NCI-H1694 treated with DMSO at 0.1 percent for 48 hours (cell line): ENCODE measurements around the gene CNTN4.

ENCODE experiments used
- DNase-seq: peaks from one replicate; lab custom pipeline; 2025; lab: John Stamatoyannopoulos, UW

The CNTN4 gene

DNA sequence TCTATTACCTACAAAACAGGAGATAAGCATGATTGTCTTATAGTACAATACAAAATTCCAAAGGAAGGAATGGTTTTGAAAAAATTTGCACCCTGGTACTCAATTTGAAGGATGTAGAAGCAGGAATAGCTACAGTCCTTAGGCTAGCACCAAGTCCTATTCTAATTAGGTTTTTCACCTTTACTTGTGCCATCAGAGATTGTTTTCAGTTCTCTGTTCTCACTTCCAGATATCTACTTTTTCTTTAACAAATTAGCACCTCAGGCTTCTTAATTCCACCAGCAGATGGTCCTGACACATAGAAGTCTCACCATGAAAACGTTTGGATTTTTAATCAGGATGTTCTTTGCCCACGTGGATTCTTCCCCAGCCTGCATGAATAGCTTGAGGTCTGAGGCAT lies 967.7 kb downstream of the CNTN4 start:
- DNase-seq = no peak

DNA sequence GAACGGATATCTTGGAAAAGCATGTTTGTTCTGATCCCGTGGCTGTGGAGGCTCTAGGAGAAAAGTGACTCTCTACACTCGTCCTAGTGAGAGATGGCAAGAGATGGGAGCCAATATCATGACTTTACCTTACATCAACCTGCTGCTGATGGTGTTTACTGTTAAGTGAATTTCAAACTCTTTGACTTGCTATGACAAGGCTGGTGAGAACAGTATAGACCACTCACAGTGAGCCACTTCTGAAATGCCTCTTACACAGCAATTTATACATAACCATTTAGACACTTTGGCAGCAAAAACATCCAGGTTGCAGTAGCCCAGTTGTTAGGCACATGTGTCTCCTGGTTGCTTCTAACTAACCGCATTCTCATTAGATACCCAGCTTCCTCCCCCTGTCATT lies 968.2 kb downstream of the CNTN4 start:
- DNase-seq = no peak

DNA sequence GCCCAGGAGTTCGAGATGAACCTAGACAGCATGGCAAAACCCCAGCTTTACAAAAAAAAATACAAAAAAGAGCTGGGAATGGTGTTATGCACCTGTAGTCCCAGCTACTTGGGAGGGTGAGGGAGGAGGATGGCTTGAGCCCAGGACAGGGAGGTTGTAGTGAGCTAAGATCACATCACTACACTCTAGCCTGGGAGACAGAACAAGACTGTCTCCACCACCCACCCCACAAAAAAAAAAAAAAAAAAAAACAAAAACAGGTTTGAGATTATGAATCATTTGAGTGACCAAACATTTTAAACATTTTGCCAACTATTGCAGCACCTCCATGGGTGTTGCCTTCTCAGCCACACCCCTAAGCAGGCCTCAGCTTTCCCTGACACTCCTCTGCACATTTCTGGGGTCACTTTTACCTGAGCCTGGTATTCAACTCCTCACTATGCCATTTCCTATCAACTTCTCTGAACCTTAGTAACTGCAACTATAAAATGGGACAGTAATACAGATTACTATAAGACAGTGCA lies 969.8 kb downstream of the CNTN4 start:
- DNase-seq = no peak

DNA sequence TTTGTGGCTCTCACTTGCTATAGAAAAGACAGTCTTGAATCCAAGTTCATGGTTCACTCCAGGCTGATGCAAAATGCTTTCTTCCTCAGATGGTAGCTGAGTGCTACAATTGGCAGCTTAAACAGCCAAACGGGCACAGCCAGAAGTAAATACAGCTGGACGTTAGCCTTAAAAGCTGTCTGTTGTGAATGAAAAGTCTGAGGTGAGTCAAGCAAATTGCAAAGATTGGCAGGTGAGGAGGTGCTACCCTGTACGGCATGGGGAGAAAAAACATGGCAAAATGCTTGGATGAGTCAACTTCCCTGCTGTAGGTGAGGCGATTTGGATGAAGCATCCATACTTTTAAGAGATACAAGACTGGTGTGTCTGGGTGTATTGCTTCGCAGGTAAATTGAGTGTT lies 971.1 kb downstream of the CNTN4 start:
- no peak for DNase-seq

DNA sequence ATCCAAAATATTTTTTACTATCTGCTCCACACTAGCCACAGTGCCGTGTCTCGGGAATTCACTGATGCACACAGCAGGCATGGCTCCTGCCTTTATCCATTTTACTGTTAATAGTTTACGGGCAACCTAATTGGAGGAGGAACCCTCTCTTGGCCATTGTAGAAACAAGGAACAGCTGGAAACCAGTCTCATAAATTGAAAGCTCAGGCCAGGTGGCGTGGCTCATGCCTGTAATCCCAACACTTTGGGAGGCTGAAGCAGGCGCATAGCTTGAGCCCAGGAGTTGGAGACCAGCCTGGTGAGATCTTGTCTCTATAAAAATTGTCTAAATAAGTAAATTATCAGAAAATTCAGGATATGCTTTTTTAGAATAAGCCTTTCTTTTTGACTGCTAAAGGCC lies 972.5 kb downstream of the CNTN4 start:
- DNase-seq = no peak

DNA sequence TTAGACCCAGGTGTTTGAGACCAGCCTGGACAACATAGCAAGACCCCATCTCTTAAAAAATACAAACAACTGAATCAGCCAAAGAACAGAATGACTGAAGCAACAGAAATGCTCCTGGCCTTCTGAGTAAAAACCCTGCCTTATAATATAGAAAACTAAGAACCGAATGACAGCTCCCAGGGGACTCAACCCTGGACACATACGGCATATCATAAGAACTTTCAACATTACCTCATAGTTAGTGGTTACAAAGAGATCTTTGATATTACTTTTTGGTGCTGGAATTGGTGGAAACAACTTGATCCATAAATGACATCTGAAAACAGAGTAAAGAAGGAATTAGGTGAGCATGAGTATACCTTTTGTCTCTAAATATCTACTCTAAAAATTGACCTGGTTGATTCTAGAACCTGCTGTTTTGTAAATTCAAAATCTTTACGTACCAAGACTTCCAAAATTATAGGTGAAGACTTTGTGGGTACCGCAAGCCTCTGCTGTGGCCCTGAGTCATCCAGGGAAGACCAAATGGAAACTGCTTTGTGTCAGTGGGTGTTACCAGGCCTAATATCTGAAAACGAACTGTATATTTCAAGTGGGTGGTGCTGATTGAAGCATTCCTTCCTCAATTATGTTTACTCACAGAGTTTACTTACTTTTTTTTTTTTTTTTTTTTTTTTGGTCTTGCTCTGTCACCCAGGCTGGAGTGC lies 976.0 kb downstream of the CNTN4 start:
- no peak for DNase-seq

DNA sequence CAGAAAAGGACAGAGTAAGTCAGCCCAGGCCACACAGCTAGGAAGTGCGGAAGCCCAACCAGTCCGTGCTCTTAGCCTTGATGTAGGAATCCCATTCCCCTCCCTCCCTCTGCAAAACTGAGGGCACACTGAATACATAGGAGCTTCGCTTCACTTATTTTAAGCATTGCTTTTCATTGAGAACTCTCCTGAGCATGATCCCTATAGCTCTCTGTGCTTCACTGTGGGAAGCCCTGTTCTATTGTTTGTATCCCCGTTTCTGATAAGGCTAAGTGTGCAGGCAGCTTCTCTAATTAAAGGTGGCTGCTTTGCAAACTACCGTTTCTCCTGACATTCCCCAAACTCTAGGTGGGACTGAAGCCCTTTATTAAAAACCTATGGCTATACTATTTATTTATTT lies 981.6 kb downstream of the CNTN4 start:
- DNase-seq = no peak

DNA sequence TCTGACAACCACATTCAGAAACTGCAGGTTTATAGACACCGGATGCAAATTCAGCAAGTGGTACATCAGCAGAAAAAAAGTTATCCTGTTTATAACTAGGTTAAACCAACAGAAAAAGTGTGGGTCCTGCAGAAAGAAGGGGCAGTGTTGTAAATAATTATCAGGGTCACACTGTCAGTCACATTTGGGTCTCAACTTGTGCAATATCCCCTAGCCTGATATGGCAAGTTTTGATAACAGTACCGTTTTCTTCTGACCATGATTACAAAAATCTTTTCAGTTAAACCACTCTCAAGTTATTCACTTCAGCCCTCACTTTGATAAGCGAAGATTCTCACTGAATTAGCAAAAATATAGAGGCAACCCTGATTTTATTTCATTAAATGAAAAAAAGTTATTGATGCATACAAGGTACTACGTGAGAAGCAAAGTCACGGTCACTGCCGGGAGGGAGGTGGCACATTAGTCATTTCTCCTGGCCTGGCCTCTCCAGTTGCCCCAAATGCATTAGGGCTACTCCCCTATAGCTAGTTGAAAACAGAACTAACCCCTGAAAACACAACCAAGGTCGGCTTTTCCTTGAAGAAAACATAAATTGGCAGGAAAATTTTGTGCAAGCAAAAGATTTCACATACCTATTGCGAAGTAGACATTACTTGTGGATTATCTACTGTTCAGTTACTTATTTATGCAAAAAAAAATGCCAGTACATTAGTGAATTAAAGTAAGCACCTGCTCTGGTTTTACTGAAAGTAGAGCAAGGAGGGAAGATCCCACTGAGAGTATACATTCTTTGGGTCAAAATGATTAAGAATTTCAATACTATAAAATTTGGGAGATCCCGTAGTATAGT lies 982.9 kb downstream of the CNTN4 start:
- DNase-seq = no peak

DNA sequence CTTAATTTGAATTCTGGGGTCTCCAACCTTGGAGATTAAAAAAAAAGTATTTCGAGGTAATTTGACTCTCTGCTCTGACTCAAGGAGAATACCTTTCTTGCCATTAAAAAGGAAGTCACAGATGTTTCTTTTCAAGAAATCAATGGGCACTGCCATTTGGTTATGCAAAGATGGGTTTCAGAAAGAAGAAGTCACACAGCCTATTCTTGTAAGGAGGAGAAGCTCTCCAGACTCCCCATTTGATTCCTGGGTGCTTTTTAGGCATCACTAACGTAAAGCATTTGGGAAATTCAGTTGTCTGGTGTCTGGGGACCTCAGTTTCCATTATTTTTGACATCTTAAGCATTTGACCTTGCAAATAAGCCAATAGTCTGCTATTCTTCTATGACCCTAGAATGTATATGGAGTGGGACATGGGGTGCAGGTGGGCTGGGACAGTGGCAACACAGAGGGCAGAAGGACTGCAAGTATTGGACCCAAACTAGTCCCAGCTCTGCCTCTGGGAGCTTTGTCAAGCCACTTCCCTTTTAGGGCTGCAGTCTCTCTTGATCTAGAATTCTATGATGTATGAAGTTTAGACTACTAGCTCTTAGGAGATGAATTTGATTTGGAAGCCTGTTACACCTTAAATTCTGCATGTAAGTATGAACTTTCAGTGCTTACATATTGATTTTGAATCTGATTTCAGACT lies 983.7 kb downstream of the CNTN4 start:
- DNase-seq = no peak

DNA sequence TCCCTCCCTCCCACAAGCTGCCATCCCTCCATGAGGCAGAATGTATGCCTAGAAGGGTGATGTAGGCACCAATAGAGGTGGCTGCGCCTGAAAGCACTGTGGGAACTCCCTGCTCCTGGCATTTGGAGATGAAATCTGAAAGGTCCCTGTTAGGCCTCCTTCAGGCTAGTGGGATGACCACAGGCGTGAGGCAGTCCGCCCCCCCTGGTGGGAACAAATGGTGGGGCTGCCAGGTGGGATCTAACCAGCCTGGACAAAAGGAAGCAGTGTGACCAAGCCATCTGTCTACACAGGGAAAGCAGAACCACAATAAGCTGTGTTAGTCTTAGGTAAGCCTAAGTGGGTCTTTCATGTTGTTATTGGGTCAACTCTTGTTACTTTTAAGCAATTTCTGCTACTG lies 986.2 kb downstream of the CNTN4 start:
- no peak for DNase-seq

DNA sequence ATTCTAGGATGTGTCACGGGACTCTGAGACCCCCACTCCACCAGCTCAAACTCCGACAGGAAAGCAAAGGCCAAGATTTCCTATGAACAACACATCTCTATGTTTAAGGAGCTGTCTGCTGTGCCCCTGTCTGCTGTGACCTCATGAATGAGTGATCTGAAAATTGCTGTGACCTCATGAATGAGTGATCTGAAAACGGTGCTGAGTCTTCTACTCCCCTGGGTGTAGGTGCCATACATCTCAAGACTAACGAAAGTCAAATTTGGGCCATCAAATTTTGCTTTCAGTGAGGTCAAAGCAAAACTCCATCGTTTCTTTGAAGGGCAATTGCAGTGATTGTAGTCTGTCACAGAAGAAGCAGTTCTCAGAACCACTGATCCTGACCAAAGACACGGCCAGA lies 987.1 kb downstream of the CNTN4 start:
- no peak for DNase-seq

DNA sequence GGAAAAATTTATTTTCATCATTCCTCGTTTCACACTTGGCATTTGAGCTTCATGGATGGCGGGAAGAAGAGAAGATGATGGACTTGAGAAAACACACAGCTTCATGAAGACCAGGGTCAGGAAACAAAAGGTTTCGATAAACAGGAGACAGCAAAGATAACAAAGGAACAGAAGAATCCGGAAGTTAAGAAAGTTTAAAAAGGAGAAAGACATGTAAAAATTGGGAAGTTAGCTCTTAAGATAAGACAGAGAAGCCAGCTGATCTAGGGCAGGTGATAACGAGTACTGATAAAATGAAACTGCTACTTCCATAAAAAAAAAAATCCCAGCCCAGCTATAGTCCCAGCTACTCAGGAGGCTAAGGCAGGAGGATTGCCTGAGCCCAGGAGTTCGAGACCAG lies 987.6 kb downstream of the CNTN4 start:
- DNase-seq = no peak

DNA sequence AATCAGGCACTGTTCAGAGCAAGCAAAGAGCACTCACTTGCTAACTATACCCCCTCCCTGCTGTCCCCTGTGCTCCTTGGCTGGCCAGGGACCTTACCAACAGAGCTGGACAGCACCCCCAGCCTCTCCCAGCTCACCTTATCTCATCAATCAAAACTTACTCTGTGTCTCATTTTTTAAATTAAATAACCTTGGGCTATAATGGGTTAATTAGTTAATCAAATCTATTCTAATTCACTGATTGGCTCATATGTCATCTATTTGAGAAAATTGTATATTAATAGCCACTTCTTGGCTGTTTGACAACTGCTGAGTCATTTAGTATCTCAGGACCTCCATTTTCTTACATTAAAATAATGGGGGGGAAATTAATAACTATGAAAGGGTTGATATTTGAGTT lies 988.6 kb downstream of the CNTN4 start:
- no peak for DNase-seq

DNA sequence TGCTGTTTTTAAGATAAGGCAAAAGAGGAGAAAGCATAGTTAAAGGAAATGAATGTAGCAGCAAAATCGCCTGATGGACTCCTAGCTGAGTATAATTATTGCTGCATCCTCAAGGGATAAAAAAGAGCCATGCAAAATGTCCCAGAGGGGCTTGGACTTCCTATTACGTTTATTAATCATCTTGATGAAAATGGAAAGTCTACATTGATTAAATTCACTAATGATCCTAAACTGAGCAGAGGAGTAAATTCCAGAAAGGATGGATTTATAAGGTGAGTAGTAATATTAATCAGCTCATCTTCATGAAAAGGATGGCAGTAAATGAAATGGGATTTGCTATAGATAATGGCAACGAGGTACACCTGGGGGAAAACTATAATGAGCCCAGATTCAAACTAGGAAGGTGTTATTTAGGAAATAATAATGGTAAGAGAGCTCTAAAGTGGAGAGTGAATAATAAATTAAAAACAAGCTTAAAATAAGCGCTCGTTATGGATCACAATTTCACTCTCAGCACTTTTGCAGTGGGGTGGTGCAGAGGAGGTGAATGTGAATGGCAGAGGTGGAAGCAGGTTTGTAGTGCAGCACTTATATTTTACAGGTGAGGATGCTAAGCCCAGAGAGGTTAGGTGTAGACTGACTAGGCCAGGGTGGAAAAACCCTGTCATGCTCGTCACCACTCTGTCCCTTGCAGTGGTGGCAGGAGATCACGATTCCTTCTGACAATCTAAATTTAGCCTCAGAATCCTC lies 989.2 kb downstream of the CNTN4 start:
- DNase-seq = no peak

DNA sequence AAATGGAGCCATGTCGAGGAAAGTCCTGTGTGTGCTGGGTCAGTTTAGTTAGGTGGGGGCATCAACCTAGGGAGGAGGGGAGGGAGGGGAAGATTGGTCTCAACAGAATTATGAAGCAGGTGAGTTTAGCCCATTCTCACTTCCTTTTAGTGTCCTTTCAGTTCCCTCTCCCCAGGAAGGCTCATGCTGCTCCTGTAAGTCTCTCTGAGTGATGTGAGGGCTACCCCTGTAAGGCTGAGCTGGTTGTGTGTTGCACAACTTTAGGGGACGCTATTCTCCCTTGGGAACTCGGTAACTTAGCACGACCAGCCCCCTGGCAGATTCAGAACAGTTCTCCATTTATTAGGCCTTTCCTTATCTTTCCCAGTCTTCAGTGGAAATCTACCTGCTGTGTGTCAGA lies 990.4 kb downstream of the CNTN4 start:
- DNase-seq = no peak

DNA sequence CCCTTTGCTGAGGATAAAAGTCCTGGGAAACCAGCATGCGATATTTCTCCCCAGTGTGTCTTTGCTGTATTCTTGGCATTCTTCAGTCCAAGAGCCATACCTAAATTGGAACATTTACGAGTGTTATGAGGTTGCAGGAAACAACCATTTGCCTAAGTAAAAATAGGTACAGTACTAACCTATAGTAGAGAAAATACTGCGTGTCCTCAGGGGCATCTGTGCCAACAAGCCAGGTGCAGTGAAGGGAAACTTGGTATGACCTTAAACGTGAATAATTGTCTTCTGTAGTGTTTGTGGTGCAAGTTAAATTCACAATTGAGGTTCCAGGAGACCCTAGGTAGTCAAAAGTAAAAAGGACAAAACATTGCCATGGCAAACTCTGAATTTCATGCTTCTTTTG lies 999.3 kb downstream of the CNTN4 start:
- DNase-seq = no peak

DNA sequence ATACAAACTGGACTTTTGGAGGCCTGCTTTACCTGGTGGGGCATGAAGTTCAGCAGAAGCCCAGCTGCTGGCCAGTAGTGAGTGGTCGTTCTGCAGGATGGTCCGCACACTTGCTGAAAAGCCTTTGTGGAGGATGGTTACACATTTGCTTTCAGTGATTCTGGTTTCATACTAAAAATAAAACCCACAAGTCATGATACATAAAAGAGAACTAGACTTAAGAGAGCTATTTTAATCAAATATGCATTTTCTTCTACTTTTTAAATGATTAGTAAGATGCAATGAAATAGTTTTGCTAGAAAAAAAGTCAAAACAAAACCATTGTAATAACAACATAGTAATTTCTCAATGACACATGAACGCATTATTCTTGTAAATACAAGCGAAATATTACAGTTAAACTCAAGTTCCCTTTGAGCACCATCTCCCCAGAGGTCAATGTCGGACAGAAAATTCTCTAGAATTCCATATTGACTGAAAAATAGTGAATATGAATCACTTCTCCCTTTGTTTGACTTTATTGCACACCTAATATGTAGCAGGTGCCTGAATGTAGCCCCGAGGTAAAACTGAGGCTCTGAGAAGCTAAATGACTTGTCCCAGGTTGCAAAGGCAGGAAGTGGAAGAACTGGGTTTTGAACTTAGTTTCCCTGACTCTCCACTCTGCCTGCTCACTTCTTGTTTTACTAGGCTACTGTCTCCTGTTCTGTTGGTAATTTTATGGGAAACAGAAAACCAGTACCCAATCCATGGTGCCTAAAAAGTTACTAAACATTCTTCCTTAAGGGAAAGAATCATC lies 1003.2 kb downstream of the CNTN4 start:
- no peak for DNase-seq

DNA sequence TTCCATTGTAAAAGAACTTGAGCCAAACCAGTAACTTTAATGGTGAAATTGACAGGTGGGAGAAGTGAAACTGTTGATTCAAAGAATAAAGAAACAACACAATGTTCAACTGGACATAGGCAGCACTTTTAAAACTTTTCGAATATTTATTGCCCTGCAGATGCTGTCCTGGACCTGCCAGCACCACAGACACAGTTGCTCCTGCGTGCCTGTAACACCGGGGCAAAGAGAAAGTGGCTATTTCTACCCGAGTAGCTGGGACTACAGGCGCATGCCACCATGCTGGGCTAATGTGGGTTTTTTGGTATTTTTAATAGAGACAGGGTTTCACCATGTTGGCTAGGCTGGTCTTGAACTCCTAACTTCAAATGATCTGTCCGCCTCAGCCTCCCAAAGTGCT lies 1004.1 kb downstream of the CNTN4 start:
- no peak for DNase-seq

DNA sequence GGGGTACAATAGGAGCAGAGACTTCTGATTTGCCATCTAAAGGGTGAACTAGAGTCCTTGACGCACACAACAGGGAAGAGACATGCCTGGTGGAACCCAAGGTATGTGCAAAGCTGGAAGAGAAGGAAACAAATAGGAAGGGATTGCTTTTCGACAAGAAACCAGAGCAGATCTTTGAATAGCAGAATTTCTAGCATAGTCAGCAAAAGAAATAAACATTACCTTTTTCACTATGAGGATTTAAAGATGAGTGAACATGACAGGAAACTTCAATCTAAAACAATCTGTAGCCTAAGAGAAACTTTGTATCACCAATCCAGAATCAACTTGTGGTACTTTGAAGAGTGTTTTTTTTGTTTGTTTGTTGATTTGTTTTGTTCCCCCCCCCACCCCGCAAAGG lies 1006.6 kb downstream of the CNTN4 start:
- no peak for DNase-seq

DNA sequence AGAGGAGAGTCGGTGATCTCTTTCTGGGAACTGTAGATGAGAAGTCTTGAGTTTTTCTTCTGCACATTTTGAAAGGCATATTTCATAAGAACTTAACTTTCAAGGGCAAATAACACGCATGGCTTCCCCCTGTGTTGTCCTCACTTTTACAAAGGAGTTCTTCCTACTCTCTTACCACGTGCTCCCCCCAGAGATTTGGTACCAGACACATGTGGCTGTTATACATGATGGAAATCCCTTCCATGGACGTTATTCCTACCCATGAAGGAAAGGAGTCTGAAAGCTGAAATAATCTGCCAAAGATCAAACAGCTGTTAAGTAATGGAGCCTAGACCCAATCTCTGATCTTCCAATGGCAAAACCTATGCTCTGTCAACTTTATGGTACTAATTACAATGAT lies 1007.1 kb downstream of the CNTN4 start:
- DNase-seq = no peak

DNA sequence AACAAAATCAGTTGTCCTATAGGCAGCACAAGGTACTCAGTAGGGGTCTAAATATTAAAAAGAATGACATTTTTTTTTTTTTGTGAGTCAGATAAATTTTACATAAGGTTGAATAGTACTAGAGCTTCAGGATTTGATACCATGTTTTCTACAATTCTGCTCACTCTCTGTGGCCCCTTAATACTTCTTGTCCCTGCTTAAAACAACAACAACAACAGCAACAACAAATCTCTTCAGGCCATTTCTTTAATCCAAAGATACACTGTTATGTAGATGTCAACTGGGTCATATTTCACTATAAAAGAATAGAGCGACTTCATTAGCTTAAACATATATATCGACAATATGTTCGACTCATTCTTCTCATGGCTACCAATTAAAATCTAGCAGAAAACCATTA lies 1008.5 kb downstream of the CNTN4 start:
- no peak for DNase-seq
